GM21737 (cell line): ENCODE measurements around the gene ZDHHC19.

Experiments used
- ATAC-seq: cut with Tn5 transposase; IDR thresholded peaks from one replicate; pipeline ENCODE4 v1.9.1; 2021; ENCODE audit warnings: mild to moderate bottlenecking, moderate library complexity; ENCODE audit not compliant: unreplicated experiment

ZDHHC19 gene

GRCh38 chr3:196150481-196150880 lies 60.7 kb downstream of the ZDHHC19 start:
- ATAC-seq = no peak

GRCh38 chr3:196149831-196150301 lies 61.3 kb downstream of the ZDHHC19 start:
- no peak for ATAC-seq

GRCh38 chr3:196149375-196149774 lies 61.8 kb downstream of the ZDHHC19 start:
- ATAC-seq = no peak
